ENCODE measurements around the gene SLC10A7.

The SLC10A7 gene

DNA sequence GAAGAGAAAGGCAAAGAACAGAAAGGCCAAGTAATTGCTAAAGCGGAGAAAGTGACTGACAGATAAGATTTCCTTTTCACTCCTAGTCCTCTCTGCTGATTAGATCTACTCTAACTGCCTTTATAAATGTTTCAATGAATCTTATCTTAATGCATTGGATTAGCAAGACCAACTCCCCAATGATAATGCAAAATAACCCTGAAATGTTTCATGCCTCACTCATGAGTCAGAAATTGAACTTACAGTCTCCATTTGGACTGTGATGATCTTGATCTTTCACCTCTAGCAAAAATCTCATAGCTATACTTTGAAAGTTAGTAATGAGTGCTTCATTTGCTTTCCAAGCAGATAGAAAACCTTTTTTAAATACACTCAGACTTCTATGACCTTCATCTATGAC is 26.5 kb downstream of the SLC10A7 start:
- DNase-seq (ENCODE audit: low read depth in 1 of 2, low spot score in 1 of 2), result no peak

DNA sequence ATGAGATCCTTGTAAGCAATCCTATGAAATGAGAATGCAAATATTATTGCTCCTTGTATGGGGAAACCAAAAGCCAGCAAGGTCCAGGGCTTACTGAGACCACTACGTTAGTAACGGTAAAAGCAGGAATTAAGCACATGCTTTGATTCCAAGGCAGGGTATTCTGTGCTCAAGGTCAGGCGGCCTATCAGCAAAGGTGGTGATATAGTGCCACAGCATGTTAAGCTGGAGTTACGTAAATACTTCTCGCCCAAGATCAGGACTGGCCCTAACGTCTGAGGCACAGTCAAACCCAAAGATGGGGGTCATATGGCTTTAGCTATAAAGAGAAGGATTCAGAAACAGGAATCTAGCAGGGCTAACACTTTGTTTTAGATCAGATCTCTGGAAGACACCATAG is 27.6 kb downstream of the SLC10A7 start:
- DNase-seq (ENCODE audit: low read depth in 1 of 2, low spot score in 1 of 2), result no peak

DNA sequence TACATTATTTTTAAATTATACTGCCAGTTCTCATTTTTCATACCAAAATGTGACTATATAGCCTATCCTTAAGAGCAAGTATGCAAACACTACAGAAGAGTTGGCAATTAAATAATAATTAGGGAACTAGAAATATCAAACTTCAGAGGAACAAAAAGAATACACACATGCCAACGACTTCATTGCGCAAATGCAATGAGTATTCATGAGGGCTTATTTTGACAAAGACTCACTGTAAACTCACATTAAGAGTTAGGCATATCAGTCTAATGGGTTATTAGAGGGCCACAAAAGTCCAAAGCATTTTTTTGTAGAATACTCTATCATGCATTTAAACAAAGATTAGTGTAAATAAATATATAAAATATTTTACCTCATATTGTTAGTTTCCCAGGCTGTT is 31.6 kb downstream of the SLC10A7 start:
- no peak for DNase-seq (ENCODE audit: low read depth in 1 of 2, low spot score in 1 of 2)

DNA sequence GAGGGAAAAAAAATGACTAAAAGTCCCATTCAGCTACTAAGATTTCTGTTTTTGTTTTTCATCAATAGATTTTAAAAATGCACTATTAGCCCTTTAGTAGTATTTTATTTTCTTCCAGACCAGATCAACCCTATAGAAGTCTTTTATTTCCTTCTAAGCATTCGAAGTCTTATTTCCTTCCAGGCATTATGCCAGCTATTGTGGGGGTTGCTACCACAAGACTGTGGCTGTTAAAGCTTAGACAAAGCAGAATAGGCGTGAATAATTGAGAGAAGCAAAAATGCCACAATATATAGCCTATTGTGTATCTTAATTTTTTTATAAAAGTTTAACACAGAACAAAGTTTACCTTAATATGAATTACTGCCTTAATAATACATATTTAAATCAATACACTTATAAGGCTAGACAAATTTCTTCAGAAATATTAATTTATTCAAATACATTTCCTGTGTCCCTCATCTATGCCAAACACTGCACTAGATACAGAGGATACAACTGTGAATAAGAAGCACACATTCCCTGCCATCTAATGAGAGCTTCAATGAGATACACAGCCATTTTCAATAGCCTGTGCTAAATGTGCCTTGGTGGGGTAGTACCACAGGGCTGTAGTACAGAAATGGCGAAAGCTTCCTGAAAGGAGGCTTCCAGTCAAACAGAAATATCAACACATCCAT is 33.1 kb downstream of the SLC10A7 start:
- DNase-seq (ENCODE audit: low read depth in 1 of 2, low spot score in 1 of 2), result no peak

DNA sequence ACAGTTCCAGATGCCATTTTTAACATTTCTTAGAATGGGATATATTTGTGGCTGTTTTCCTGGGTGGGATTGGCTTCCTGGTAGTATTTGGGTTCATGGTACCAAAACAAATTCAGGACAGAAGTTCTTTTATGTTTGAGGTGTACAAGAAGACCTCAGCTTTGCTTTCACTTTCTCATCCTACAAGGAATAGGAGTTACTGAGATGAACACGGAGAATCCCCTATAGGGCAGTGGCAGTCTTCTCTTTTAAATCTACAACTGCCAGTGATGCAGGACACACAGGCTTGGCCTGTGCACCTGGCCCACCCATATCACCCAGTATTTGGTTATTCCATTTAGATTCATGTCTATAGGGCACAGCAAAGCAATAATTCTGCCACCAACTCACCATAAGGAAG is 35.2 kb downstream of the SLC10A7 start:
- no peak for DNase-seq (ENCODE audit: low read depth in 1 of 2, low spot score in 1 of 2)

DNA sequence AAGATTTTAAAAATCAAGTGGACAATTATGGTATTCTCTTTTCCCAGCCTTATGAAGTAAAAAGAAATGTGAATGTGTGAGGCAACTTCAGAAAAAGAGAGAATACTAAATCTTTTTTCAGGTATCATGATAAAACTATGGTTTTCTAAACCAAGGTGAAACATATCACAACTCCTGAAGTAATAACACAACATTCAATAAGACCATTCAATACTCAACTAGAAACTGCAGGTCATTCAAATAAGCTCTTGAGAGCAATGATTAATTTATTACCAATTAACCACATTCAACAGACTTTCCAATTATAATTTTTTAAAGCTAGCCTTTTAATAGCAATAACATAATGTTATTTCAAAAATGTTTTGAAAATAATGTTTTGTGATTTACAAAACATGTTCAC is 35.8 kb downstream of the SLC10A7 start:
- no peak for DNase-seq (ENCODE audit: low read depth in 1 of 2, low spot score in 1 of 2)

DNA sequence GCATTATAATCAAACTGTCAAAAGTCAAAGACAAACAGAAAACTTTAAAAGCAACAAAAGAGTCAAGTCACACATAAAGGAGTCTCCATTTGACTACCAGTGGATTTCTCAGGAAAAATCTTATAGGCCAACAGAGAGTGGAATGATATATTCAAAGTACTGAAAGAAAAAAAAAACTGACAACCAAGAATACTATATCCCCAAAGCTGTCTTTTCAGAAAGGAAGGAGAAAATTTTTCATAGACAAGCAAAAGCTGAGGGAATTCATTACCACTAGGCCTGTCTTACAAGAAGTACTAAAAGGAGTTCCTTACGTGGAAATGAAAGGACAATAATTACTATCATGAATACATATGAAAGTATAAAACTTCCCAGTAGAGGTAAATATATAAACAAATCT is 39.0 kb downstream of the SLC10A7 start:
- no peak for DNase-seq (ENCODE audit: low read depth in 1 of 2, low spot score in 1 of 2)

DNA sequence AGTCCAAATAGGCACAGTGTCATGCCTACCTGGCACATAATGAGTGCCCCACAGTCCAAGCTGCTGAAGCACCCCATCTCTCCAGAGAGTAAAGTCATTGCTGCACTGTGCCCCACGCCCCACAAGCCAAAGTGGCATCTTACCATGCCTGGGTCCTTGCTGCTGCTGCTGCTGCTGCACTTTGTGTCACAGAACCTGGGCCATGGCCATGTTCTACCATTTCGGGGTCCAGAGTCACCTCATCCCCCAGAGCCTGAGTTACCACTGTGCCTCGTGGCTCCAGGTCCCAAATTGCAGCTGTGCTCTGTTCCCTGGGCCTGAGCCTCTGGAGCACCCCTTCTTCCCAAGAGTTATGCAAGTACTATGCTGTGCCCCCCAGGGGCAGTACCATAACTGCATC is 40.5 kb downstream of the SLC10A7 start:
- no peak for DNase-seq (ENCODE audit: low read depth in 1 of 2, low spot score in 1 of 2)

DNA sequence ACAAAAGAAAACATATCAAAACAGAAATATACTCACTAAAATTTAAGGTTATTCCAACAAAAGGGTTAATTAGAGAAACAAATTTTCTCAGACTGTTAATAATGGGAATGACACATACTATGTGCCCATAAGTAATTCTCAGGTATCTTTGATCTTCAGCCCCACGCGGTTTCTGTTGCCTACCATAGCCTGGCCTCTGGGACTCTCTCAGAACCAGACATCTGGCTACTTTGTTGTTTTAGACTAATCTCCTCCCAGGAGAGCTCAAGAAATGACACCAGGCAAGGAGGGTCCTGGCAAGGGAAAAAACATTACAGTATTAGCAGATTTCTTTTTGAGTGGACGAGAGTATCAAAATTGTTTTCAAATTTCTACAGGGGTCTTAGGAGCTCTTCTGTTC is 43.7 kb downstream of the SLC10A7 start:
- no peak for DNase-seq (ENCODE audit: low read depth in 1 of 2, low spot score in 1 of 2)

DNA sequence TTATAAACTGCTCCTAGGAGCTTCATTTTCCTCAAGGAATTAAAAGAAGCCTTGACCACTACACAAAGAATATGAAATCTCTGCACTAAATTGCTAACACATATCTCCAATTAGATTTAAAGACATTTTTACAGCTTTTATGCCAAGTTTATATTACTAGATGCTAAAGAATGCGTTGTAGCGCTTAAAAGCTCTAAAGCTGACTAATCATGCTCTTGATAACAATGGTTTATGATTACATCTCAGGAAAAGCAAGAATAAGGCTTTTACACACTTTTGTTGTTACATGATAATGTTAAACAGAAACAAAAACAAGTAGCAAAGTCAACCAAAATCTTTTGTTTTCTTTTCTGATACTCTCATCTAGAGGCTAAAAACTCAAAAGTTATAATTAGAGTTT is 44.7 kb downstream of the SLC10A7 start:
- DNase-seq (ENCODE audit: low read depth in 1 of 2, low spot score in 1 of 2), result no peak

DNA sequence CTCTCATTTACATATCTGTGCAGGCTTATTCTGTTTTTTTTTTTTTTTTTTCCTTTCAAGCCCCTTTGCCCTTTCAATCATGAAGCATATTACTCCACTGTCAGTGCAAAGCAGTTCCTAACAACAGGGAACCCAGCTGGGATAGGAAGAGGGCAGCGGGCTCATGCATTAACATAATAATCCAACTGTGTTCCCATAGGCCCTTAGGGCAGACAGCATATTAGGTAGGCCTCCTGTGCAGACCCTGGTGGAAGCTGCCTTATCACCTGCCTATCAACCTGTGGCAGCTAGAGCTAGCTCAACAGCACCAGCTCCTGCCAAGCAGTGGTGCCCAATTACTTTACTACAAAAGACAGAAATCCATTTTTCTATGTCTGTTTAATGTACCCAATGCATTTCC is 49.3 kb downstream of the SLC10A7 start:
- DNase-seq (ENCODE audit: low read depth in 1 of 2, low spot score in 1 of 2), result no peak

DNA sequence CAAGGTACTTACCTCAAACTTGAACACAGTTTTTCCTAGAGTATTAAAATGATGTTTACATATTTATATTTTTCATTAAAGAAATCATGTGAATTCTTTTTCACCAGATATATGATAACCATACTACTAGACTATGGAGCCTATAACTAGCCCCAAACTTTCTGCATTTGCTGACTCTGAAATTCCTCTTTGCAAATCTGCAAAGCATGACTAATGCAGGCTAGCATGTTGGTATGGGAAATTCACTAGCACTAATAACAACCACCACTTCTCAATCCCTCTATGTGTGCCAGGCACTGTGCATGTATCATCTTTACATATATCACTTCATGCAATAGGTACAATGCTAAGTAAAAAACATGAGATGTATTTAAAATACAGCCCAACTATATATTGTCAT is 51.1 kb downstream of the SLC10A7 start:
- DNase-seq (ENCODE audit: low read depth in 1 of 2, low spot score in 1 of 2), result no peak

DNA sequence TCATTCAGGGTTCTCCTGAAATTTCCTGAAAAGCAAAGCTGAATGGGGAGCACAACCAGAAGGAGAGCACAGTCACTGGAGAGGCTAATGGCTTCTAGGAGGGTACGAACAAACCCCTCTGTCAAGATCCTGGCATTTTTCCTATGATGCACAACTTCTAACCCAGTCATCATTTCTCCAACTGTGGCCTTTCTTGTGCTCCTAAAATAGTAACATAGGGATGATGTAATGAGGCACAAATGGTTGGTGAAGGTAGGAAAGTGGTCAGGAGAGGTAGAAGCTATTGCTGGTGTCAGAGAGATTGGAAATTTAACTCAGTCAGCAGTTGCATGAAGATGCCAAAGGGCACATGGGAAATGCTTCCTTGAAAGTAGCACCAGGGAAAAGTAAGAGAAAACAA is 52.7 kb downstream of the SLC10A7 start:
- DNase-seq (ENCODE audit: low read depth in 1 of 2, low spot score in 1 of 2), result no peak

DNA sequence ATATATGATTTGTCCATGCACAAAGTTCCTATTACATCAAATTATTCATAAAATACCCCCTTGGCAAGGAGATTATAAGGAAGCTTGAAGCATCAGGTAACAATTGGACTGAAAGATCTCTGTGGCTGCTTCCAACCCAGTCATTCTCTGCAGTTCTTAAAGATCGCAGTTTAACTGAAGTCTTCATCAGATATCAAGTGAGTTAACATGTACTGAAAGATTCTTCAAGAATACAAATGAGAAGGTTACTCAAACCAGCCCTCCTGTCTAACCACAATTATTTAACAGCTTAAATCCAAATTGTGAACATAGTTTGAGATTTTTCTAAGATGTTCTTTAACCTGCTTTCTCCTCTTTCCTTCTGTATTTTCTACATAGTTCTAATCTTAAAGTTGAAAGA is 56.1 kb downstream of the SLC10A7 start:
- no peak for DNase-seq (ENCODE audit: low read depth in 1 of 2, low spot score in 1 of 2)

DNA sequence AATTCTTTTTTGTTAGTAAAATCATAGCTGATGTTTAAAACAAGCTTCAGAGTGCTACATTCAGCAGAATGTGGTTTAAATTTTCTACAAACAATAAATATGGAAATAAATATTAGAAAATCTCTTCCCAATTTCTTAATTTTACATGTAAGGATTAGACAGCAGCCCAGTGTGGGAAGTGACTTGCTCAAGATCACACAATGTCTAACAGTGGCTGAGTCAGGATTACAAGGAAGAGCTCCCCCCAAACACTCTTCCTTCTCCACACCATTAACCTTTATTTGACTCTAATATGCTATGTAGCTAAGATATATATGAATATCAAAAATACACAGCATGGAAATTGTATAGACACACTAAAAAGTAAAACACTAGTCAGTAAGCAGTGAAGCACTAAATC is 59.5 kb downstream of the SLC10A7 start:
- no peak for DNase-seq (ENCODE audit: low read depth in 1 of 2, low spot score in 1 of 2)

DNA sequence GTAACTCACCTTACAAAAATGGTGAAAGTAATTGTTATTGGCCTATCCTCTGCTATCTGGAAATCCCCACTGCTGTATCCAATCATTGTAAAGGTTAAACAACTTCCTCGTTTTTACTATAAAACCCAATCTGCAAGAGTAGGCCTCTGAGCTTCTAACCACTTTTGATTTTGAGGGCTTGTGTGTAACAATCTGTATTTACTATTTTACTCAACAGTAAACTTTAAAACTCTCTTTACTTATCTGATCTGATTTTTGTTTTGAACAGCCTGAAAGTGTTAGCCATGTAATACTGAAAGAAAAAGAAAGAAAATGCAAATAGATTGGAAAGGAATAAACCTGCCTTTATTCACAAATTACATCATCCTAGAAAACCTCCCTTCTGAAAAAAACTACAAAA is 63.1 kb downstream of the SLC10A7 start:
- DNase-seq (ENCODE audit: low read depth in 1 of 2, low spot score in 1 of 2), result no peak

DNA sequence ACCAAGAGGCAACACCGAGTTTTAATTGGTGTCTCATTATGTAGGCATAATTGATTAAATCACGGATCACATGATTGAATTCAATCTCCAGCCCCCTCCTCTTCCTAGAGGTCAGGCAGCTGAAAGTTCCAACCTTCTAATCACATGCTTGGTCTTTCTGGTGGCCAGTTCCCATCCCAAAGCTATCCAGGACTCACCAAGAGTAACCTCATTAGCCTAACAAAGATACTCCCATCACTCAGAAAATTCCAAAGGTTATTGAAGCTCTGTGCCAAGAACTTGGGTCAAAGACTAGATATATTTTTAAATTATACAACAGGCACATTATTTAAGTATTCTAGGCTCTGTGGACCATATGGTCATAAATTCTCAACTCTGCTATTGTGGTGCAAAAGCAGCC is 65.1 kb downstream of the SLC10A7 start:
- DNase-seq (ENCODE audit: low read depth in 1 of 2, low spot score in 1 of 2), result no peak

DNA sequence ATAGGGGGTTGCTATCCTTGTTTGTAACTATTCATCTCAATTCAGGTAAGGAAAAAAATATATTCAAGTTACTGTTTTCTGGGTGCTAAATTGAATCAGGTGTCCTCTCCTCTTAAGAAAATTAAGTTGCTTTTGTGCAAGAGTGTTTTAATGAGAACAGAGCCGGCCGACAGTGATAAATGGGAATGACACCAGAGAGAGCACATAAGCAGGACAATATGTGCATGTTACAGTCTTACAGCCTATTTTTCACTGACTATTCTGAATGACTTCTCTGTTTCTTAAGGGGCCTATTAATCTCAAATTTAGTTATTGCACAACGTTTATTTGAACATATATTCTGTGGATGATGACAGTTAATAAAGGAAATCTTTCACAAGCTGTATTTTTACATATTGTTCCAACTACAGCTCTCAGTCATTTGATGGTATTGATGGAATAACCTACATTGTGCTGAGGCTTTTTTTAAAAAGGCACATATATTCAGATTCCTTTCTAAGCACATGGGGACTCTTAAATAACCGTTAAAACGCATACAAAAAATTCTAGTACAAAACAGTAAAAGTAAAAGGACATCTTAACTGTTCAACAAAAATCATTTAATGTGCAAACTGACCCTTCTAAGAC is 68.4 kb downstream of the SLC10A7 start:
- DNase-seq (ENCODE audit: low read depth in 1 of 2, low spot score in 1 of 2), result no peak

DNA sequence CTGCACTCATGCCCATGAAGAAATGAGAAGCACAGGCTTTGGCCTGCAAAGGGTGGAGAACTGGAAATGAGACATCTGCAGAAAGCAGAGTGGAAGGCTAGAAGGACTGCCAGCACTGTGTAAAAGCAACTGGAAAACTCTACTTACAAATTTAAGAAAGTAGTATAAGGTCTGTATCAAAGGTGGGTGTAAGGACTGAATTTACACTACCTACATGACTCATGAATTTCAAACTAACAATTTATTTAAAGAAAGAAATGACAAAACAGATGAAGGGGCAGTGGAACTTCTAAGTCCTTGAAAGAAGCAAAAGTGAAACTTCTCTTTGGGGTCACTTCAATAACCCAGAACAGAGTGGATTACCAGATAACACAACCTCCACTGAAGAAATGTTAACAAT is 71.2 kb downstream of the SLC10A7 start:
- DNase-seq (ENCODE audit: low read depth in 1 of 2, low spot score in 1 of 2), result no peak

DNA sequence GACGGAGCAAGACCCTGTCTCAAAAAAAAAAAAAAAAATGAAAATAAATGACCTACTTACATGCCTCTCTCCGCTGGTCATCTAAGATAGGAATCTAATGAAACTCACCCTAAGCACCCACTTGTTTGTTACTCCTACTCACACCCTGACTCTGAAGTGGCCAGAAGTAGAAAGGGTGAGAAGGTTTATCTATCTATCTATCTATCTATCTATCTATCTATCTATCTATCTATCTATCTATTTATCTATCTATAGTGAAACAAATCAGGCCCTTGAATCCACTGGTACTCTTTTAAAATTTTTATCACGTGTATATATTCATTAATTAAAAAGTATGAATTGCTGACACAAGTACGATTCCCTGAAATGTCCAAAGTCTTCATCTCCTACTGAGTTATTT is 75.2 kb downstream of the SLC10A7 start:
- no peak for DNase-seq (ENCODE audit: low read depth in 1 of 2, low spot score in 1 of 2)

DNA sequence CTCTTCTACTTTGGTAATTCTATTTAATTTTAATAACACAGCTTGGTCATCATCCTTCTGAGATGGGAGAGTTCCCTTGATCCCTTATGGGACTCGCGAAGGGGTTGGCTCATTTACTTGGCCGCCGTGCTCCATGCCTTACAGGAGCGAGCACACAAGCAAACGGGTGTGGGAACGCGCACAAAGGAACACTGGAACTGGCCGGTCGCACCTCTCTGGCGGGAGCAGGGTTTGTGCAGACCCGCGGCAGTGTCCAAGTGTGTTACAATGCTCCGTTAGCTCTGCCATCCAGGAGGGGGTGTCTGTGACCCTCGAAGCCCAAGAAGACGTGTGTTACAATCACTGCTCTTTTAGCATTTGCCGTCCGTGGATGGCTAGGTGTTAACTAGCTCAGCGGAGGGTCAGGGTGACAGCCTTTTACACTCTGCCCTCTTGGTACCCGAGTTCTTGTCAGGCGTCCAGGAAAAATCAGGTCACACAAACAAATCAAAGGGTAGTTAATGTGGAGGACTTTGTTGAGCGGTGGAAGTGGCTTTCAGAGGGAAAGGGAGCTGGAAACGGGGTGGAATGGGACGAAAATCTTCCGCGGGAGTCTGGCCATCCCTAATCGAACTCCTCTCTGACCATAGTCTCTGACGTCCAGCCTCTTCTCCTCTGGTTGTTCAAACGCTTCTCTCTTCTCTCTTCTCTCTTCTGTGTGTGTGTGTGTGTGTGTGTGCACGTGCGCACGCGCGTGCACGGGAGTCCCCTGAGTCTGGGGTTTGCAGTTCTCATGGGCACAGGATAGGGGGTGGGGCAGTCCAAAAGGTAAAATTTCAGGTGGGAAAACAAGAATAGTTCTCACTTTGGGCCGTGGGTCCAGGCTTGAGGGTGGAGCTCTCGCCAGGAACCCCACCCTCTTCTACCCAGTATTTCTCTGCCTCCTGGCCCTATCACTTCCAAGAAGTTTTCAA is 76.3 kb downstream of the SLC10A7 start:
- no peak for DNase-seq (ENCODE audit: low read depth in 1 of 2, low spot score in 1 of 2)

DNA sequence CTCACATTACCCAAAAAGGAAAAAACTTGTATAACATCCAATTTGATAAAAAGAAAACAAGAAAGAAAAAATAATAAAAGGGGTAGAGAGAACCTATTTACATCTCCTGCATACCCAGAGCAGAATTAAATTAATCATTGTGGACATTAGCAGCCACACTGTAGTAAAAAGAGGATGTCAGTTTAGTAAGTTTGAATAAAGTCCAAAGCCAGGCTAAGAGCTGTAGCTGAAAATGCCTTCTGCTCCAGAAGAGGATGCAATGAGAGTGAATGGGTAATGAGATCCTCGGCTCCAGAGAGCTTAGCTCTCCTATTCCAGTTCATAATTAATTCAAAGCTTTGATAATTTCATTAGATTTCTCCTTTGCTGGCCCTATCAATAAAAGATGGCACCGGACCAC is 78.2 kb downstream of the SLC10A7 start:
- no peak for DNase-seq (ENCODE audit: low read depth in 1 of 2, low spot score in 1 of 2)

Data from activated T-helper 1 cell treated with anti-CD3 and anti-CD28 coated beads, Interleukin-2, amount 50 U/mL, for 16 hours (primary cell).